Gastroesophageal sphincter (tissue), 3 donors: ENCODE measurements around the gene CHRM2.

Experiments used
- EP300 ChIP-seq: sonication (generic); formaldehyde crosslinking; IDR thresholded peaks from one replicate; pipeline ENCODE4 v1.6.1; 2017; ENCODE audit warnings: antibody characterized with exemption, mild to moderate bottlenecking
- POLR2A ChIP-seq, 2 donors: fragments of 450-650 bp; IDR thresholded peaks; one replicate each; pipeline ENCODE4 v1.6.1; 2017; ENCODE audit warnings: antibody characterized with exemption in 2 of 2, mild to moderate bottlenecking in 2 of 2, moderate library complexity in 1 of 2
- TF ChIP-seq, protein P1 (sequence below), 4 experiments: fragments of 200-600 bp in 2 of 4; fragments of 450-650 bp in 2 of 4; sonication (generic) in 1 of 4; IDR thresholded peaks; one replicate each; pipeline ENCODE4 v1.5.1; 2017 to 2019; ENCODE audit warnings: antibody characterized with exemption in 4 of 4, mild to moderate bottlenecking in 2 of 4, moderate library complexity in 2 of 4

DNA sequence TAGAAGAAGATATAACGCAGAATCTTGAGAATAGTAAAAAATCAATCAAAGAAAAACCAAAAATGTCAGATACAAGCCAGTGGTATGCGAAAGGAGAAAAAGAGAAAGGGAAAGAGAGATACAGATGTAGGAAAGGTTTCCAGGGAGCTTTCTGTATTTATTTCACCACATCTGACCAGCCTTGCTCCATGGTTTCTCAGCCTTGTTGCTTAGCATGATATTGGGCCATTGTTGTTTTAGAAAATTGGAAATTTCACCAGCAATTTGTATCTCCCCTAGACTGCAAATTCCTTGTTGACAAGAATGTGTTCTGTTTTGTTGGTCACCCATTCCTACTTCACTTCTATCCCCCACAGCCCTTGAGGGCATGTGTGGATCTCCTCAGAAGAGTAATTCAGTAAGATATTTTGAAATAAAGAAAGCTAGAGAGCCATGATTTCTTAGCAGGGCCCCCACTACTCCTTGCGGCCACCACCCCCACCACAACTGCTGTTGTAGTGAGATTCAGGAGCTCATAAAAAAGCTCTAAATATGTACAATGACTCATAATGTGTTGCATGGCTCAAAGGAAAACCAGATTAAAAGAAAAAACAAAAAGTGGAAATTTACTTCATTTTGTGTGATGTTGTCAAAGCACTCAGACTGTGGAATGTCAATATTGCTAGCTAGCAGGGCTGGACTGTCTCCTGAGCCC lies 138.7 kb downstream of the CHRM2 start:
- TF ChIP-seq POLR2A (IDR thresholded peaks at IDR 0.05) (no peak), EP300 (no peak)
- TF ChIP-seq, protein P1, sequence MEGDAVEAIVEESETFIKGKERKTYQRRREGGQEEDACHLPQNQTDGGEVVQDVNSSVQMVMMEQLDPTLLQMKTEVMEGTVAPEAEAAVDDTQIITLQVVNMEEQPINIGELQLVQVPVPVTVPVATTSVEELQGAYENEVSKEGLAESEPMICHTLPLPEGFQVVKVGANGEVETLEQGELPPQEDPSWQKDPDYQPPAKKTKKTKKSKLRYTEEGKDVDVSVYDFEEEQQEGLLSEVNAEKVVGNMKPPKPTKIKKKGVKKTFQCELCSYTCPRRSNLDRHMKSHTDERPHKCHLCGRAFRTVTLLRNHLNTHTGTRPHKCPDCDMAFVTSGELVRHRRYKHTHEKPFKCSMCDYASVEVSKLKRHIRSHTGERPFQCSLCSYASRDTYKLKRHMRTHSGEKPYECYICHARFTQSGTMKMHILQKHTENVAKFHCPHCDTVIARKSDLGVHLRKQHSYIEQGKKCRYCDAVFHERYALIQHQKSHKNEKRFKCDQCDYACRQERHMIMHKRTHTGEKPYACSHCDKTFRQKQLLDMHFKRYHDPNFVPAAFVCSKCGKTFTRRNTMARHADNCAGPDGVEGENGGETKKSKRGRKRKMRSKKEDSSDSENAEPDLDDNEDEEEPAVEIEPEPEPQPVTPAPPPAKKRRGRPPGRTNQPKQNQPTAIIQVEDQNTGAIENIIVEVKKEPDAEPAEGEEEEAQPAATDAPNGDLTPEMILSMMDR (IDR thresholded peaks at IDR 0.05): no peak
